Measurements from ENCODE around the gene DYSF.

DYSF gene

GRCh38 chr2:71563872-71564271, 110.5 kb downstream of the DYSF start:
- Histone ChIP-seq H3K27ac (ENCODE audit: low read length) (no peak overlapping the region), H3K4me2 (ENCODE audit: low read length) (no peak overlapping the region)

DNA sequence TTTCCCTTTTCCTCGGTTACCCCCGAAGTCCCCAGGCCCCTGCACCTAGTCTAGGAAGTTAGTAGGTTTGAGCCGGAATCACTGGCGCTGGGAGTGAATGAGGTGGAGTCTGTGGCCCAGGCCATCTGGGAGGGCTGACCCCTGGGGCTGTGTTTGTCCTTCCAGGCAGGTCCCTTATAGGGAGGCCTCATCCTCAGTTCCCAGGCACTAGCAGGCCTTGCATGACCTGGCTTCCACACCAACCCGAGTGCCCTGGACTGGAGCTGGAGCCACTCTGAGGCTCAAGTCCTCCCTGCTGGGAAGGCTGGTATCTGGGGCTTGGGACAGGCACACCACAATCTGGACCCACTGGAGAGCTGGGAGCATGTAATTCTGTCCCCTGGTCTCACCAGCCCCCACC, 111.0 kb downstream of the DYSF start:
- H3K79me2 ChIP-seq (ENCODE audit: low read length) = no peaks in the 10 kb centered on the region
- no peak overlapping the region for H3K9ac ChIP-seq (ENCODE audit: low read length)
- H3K27me3 ChIP-seq (ENCODE audit: low read depth, low read length) = no peaks in the 10 kb centered on the region
- H3K4me2 ChIP-seq (ENCODE audit: low read length) = no peak overlapping the region
- H3K4me1 ChIP-seq (ENCODE audit: low read length) = no peaks in the 10 kb centered on the region
- H3K9me3 ChIP-seq (ENCODE audit: insufficient read depth, low read length) = no peaks in the 10 kb centered on the region
- no peaks in the 10 kb centered on the region for H3K36me3 ChIP-seq (replicated peaks; ENCODE audit: low read depth, low read length)
- no peak overlapping the region for H2AFZ ChIP-seq (ENCODE audit: low read depth, low read length)
- H4K20me1 ChIP-seq (ENCODE audit: insufficient read depth, low read length) = no peaks in the 10 kb centered on the region
- TF ChIP-seq, protein P1, sequence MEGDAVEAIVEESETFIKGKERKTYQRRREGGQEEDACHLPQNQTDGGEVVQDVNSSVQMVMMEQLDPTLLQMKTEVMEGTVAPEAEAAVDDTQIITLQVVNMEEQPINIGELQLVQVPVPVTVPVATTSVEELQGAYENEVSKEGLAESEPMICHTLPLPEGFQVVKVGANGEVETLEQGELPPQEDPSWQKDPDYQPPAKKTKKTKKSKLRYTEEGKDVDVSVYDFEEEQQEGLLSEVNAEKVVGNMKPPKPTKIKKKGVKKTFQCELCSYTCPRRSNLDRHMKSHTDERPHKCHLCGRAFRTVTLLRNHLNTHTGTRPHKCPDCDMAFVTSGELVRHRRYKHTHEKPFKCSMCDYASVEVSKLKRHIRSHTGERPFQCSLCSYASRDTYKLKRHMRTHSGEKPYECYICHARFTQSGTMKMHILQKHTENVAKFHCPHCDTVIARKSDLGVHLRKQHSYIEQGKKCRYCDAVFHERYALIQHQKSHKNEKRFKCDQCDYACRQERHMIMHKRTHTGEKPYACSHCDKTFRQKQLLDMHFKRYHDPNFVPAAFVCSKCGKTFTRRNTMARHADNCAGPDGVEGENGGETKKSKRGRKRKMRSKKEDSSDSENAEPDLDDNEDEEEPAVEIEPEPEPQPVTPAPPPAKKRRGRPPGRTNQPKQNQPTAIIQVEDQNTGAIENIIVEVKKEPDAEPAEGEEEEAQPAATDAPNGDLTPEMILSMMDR (IDR thresholded peaks at IDR 0.05; ENCODE audit: low read depth, low read length) = no peak
- no peak for TF ChIP-seq EZH2phosphoT487 (IDR thresholded peaks at IDR 0.05; ENCODE audit: low read depth)
- H3K4me3 ChIP-seq (ENCODE audit: low read length) = no peak overlapping the region
- H3K27ac ChIP-seq (ENCODE audit: low read length) = no peak overlapping the region

More at GRCh38 chr2:71563872-71564271, 110.5 kb downstream of the DYSF start:
- Histone ChIP-seq H3K9me3 (ENCODE audit: insufficient read depth, low read length) (no peaks in the 10 kb centered on the region), H3K4me1 (ENCODE audit: low read length) (no peaks in the 10 kb centered on the region), H3K27me3 (ENCODE audit: low read depth, low read length) (no peaks in the 10 kb centered on the region), H2AFZ (ENCODE audit: low read depth, low read length) (no peak overlapping the region), H3K4me3 (ENCODE audit: low read length) (no peak overlapping the region), H3K9ac (ENCODE audit: low read length) (no peak overlapping the region), H3K36me3 (replicated peaks; ENCODE audit: low read depth, low read length) (no peaks in the 10 kb centered on the region), H4K20me1 (ENCODE audit: insufficient read depth, low read length) (no peaks in the 10 kb centered on the region), H3K79me2 (ENCODE audit: low read length) (no peaks in the 10 kb centered on the region)
- TF ChIP-seq EZH2phosphoT487 (IDR thresholded peaks at IDR 0.05; ENCODE audit: low read depth) = no peak
- TF ChIP-seq, protein P1 (IDR thresholded peaks at IDR 0.05; ENCODE audit: low read depth, low read length) = no peak

DNA sequence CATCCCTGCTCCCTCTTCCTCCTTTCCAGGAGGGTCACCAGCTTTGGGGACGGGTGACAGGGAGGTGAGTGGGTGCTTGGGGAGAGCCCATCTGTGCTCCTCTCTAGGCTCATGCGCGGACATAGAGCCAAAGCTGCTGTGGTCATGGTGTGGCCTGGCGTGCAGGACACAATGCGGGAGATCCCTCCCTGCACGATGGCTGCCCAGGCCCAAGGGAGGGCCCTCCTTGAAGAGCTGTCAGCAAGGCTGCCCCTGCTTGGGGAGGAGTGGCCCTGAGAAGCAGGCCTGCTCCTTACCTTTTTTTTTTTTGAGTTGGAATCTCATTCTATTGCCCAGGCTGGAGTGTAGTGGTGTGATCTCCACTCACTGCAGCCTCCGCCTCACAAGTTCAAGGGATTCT, 111.4 kb downstream of the DYSF start:
- Histone ChIP-seq H4K20me1 (ENCODE audit: insufficient read depth, low read length) (no peaks in the 10 kb centered on the region), H3K4me2 (ENCODE audit: low read length) (no peak overlapping the region), H3K4me1 (ENCODE audit: low read length) (no peaks in the 10 kb centered on the region), H2AFZ (ENCODE audit: low read depth, low read length) (no peak overlapping the region), H3K4me3 (ENCODE audit: low read length) (no peak overlapping the region), H3K9me3 (ENCODE audit: insufficient read depth, low read length) (no peaks in the 10 kb centered on the region), H3K27ac (ENCODE audit: low read length) (no peak overlapping the region), H3K27me3 (ENCODE audit: low read depth, low read length) (no peaks in the 10 kb centered on the region), H3K36me3 (replicated peaks; ENCODE audit: low read depth, low read length) (no peaks in the 10 kb centered on the region), H3K9ac (ENCODE audit: low read length) (no peak overlapping the region), H3K79me2 (ENCODE audit: low read length) (no peaks in the 10 kb centered on the region)
- TF ChIP-seq, protein P1 (IDR thresholded peaks at IDR 0.05; ENCODE audit: low read depth, low read length) = no peak

GRCh38 chr2:71566372-71566771, 113.0 kb downstream of the DYSF start:
- H3K4me3 ChIP-seq (ENCODE audit: low read length) = no peak overlapping the region
- H3K4me2 ChIP-seq (ENCODE audit: low read length) = no peak overlapping the region
- no peak overlapping the region for H3K27ac ChIP-seq (ENCODE audit: low read length)
- H3K27me3 ChIP-seq (ENCODE audit: low read depth, low read length) = no peaks in the 10 kb centered on the region
- H3K9me3 ChIP-seq (ENCODE audit: insufficient read depth, low read length) = no peaks in the 10 kb centered on the region
- H3K79me2 ChIP-seq (ENCODE audit: low read length) = no peaks in the 10 kb centered on the region
- TF ChIP-seq, protein P1 (IDR thresholded peaks at IDR 0.05; ENCODE audit: low read depth, low read length) = no peak
- no peak for TF ChIP-seq EZH2phosphoT487 (IDR thresholded peaks at IDR 0.05; ENCODE audit: low read depth)
- no peak overlapping the region for H2AFZ ChIP-seq (ENCODE audit: low read depth, low read length)
- H3K36me3 ChIP-seq (replicated peaks; ENCODE audit: low read depth, low read length) = no peaks in the 10 kb centered on the region
- H3K9ac ChIP-seq (ENCODE audit: low read length) = no peak overlapping the region
- H3K4me1 ChIP-seq (ENCODE audit: low read length) = no peaks in the 10 kb centered on the region
- no peaks in the 10 kb centered on the region for H4K20me1 ChIP-seq (ENCODE audit: insufficient read depth, low read length)
